IMR-90 (cell line): ENCODE results near the gene MTUS2. TPM values are rescaled to one million over a fixed set of nuclear protein-coding genes. Genes with fewer than 3 reads are reported as not detected.

Source experiments
- ATAC-seq: fragments of 200-7000 bp; cut with Tn5 transposase; 2 replicates; pipeline ENCODE4 v1.9.1; 2020; ENCODE audit warnings: low read depth, mild to moderate bottlenecking, moderate library complexity
- BruUV-seq: library from RNA; stranded (reverse); fragments of 400-500 nt; replicated peaks from 2 replicates; lab custom pipeline; 2021; lab: Mats Ljungman, UMichigan
- CTCF ChIA-PET: fragments of 300-600 bp; formaldehyde crosslinking; extraction: SDS; loops from one replicate; lab custom pipeline; 2021; ENCODE audit warnings: antibody characterized with exemption; lab: Yijun Ruan, JAX
- POLR2A ChIA-PET: fragments of 300-600 bp; sonication (Branson Sonifier 250); formaldehyde crosslinking; loops from one replicate; lab custom pipeline; 2022; ENCODE audit warnings: antibody characterized with exemption; ENCODE audit not compliant: unreplicated experiment; lab: Charles Lee
- DNase-seq: peaks from one replicate; pipeline ENCODE4 v3.0.0; 2013
- H2AFZ ChIP-seq: replicated peaks from 2 replicates; pipeline ENCODE3; 2013; ENCODE audit warnings: low read length, mild to moderate bottlenecking; ENCODE audit not compliant: poor library complexity
- H2AK5ac ChIP-seq: 2 replicates; pipeline ENCODE4 v1.6.1; 2013; ENCODE audit warnings: low read depth, low read length, inconsistent platforms
- H2AK9ac ChIP-seq: replicated peaks from 2 replicates; pipeline ENCODE3; 2013; ENCODE audit warnings: mild to moderate bottlenecking, low read depth, low read length, moderate library complexity; ENCODE audit not compliant: poor library complexity
- H2BK120ac ChIP-seq: 2 replicates; pipeline ENCODE4 v1.6.1; 2013; ENCODE audit warnings: low read depth, low read length, inconsistent platforms
- H2BK15ac ChIP-seq: 3 replicates; pipeline ENCODE4 v1.6.1; 2013; ENCODE audit warnings: low read depth, low read length, inconsistent platforms
- H2BK20ac ChIP-seq: 2 replicates; pipeline ENCODE4 v1.6.1; 2013; ENCODE audit warnings: low read depth, mild to moderate bottlenecking, inconsistent platforms, low read length, moderate library complexity
- H2BK5ac ChIP-seq: 2 replicates; pipeline ENCODE4 v1.6.1; 2013; ENCODE audit warnings: mild to moderate bottlenecking, low read depth, low read length, inconsistent platforms; ENCODE audit not compliant: poor library complexity, severe bottlenecking
- H3K14ac ChIP-seq: replicated peaks from 2 replicates; pipeline ENCODE4 v1.6.1; 2013; ENCODE audit warnings: low read depth, low read length, inconsistent platforms
- H3K18ac ChIP-seq: 2 replicates; pipeline ENCODE4 v1.6.1; 2013; ENCODE audit warnings: low read depth, low read length, control low read depth
- H3K23ac ChIP-seq: 2 replicates; pipeline ENCODE4 v1.6.1; 2013; ENCODE audit warnings: low read depth, low read length, inconsistent platforms
- H3K27ac ChIP-seq: 2 replicates; pipeline ENCODE4 v1.5.1; 2013; ENCODE audit warnings: mild to moderate bottlenecking, control low read depth, low read length; ENCODE audit not compliant: insufficient read depth
- H3K27me3 ChIP-seq: 2 replicates; pipeline ENCODE4 v1.6.1; 2013; ENCODE audit warnings: low read length; ENCODE audit not compliant: control insufficient read depth, insufficient read depth
- H3K36me3 ChIP-seq: 2 replicates; pipeline ENCODE4 v1.6.1; 2013; ENCODE audit warnings: low read length, mixed read lengths; ENCODE audit not compliant: control insufficient read depth, insufficient read depth
- H3K4ac ChIP-seq: 2 replicates; pipeline ENCODE4 v1.6.1; 2013; ENCODE audit warnings: low read depth, low read length, inconsistent platforms
- H3K4me1 ChIP-seq: 2 replicates; pipeline ENCODE4 v1.6.1; 2013; ENCODE audit warnings: low read length, mixed read lengths; ENCODE audit not compliant: control insufficient read depth, insufficient read depth
- H3K4me2 ChIP-seq: 2 replicates; pipeline ENCODE4 v1.6.1; 2013; ENCODE audit warnings: low read depth, mild to moderate bottlenecking, control low read depth, low read length, moderate library complexity
- H3K4me3 ChIP-seq: 2 replicates; pipeline ENCODE4 v1.5.1; 2013; ENCODE audit warnings: low read depth, mild to moderate bottlenecking, control low read depth, low read length, moderate library complexity; ENCODE audit not compliant: insufficient read depth
- H3K56ac ChIP-seq: 2 replicates; pipeline ENCODE4 v1.6.1; 2013; ENCODE audit warnings: low read length, inconsistent platforms; ENCODE audit not compliant: insufficient read depth; ENCODE audit errors: extremely low read depth
- H3K79me1 ChIP-seq, 2 experiments: 2 replicates each; pipeline ENCODE4 v1.6.1; 2013; ENCODE audit warnings: low read length in 2 of 2, inconsistent platforms in 1 of 2, low read depth in 1 of 2
- H3K9ac ChIP-seq: 2 replicates; pipeline ENCODE4 v1.6.1; 2013; ENCODE audit warnings: low read depth, low read length, control low read depth
- H3K9me1 ChIP-seq: 2 replicates; pipeline ENCODE4 v1.6.1; 2013; ENCODE audit warnings: low read length, inconsistent platforms; ENCODE audit not compliant: insufficient read depth
- H3K9me3 ChIP-seq: 2 replicates; pipeline ENCODE4 v1.6.1; 2013; ENCODE audit warnings: low read length; ENCODE audit not compliant: control insufficient read depth, insufficient read depth
- H4K20me1 ChIP-seq: 2 replicates; pipeline ENCODE4 v1.6.1; 2013; ENCODE audit warnings: low read length, inconsistent platforms; ENCODE audit not compliant: insufficient read depth
- H4K5ac ChIP-seq: 2 replicates; pipeline ENCODE4 v1.6.1; 2013; ENCODE audit warnings: mild to moderate bottlenecking, low read depth, low read length, control low read depth
- H4K8ac ChIP-seq, 2 experiments: 2 replicates each; pipeline ENCODE4 v1.6.1; 2013; ENCODE audit warnings: low read depth in 2 of 2, low read length in 2 of 2, control low read depth in 1 of 2, inconsistent platforms in 1 of 2
- H4K91ac ChIP-seq: 2 replicates; pipeline ENCODE4 v1.6.1; 2013; ENCODE audit warnings: low read depth, low read length, inconsistent platforms; ENCODE audit not compliant: insufficient read depth
- BHLHE40 ChIP-seq: fragments of 150-350 bp; IDR thresholded peaks from 2 replicates; pipeline ENCODE4 v1.6.1; 2016; ENCODE audit warnings: mild to moderate bottlenecking, low read depth, low read length
- CEBPB ChIP-seq: IDR thresholded peaks from 2 replicates; pipeline ENCODE4 v1.6.1; 2012; ENCODE audit warnings: low read depth, low read length, improper control_type of control experiment
- CHD1 ChIP-seq: IDR thresholded peaks from 2 replicates; pipeline ENCODE4 v1.6.1; 2012; ENCODE audit warnings: low read depth, low read length, improper control_type of control experiment
- CTCF ChIP-seq: conservative IDR thresholded peaks from 2 replicates; pipeline ENCODE4 v1.5.1; 2012; ENCODE audit warnings: mild to moderate bottlenecking, low read depth, low read length, improper control_type of control experiment
- ELK1 ChIP-seq: fragments of 150-350 bp; IDR thresholded peaks from 2 replicates; pipeline ENCODE4 v1.6.1; 2016; ENCODE audit warnings: low read depth, mild to moderate bottlenecking, low read length, moderate library complexity, borderline replicate concordance
- FOS ChIP-seq: fragments of 150-350 bp; IDR thresholded peaks from 2 replicates; pipeline ENCODE4 v1.6.1; 2016; ENCODE audit warnings: low read depth, low read length
- MAFK ChIP-seq: IDR thresholded peaks from 2 replicates; pipeline ENCODE4 v1.6.1; 2012; ENCODE audit warnings: low read depth, low read length, improper control_type of control experiment
- MAZ ChIP-seq: IDR thresholded peaks from 2 replicates; pipeline ENCODE4 v1.6.1; 2012; ENCODE audit warnings: low read depth, mild to moderate bottlenecking, low read length, improper control_type of control experiment, moderate library complexity, borderline replicate concordance
- MXI1 ChIP-seq: IDR thresholded peaks from 2 replicates; pipeline ENCODE4 v1.6.1; 2012; ENCODE audit warnings: low read depth, mild to moderate bottlenecking, low read length, moderate library complexity, borderline replicate concordance
- NFE2L2 ChIP-seq: fragments of 150-350 bp; IDR thresholded peaks from 2 replicates; pipeline ENCODE4 v1.6.1; 2016; ENCODE audit warnings: low read depth, mild to moderate bottlenecking, low read length
- POLR2A ChIP-seq: IDR thresholded peaks from 2 replicates; pipeline ENCODE4 v1.6.1; 2012; ENCODE audit warnings: mild to moderate bottlenecking, low read depth, low read length
- RAD21 ChIP-seq: IDR thresholded peaks from 2 replicates; pipeline ENCODE4 v1.6.1; 2012; ENCODE audit warnings: low read length, improper control_type of control experiment
- RCOR1 ChIP-seq: IDR thresholded peaks from 2 replicates; pipeline ENCODE4 v1.6.1; 2012; ENCODE audit warnings: mild to moderate bottlenecking, low read length, improper control_type of control experiment; ENCODE audit not compliant: insufficient replicate concordance
- SMC3 ChIP-seq: fragments of 150-350 bp; IDR thresholded peaks from 2 replicates; pipeline ENCODE4 v1.6.1; 2016; ENCODE audit warnings: low read depth, mild to moderate bottlenecking, antibody characterized with exemption, low read length, moderate library complexity
- USF2 ChIP-seq: fragments of 150-350 bp; IDR thresholded peaks from 2 replicates; pipeline ENCODE4 v1.6.1; 2017; ENCODE audit warnings: mild to moderate bottlenecking, antibody characterized with exemption, low read length, low read depth
- WGBS, 2 experiments: methylation state at CpG; one replicate each; pipeline versions ENCODE4 v1.1.5 to v1.1.7; 2013; ENCODE audit warnings: missing lambda C conversion rate in 2 of 2; ENCODE audit not compliant: insufficient read length in 1 of 2; ENCODE audit errors: extremely low coverage in 2 of 2; 5-methylcytosine and 5-hydroxymethylcytosine counted together
- dilution Hi-C: fragments of 300-500 bp; cut with HindIII; formaldehyde crosslinking; loops from one replicate; pipeline ENCODE4 v1.14.3; 2018; ENCODE audit warnings: low sequenced_read_pairs; ENCODE audit not compliant: unreplicated experiment
- in situ Hi-C: fragments of 300-500 bp; cut with MboI; formaldehyde crosslinking; loops from 3 replicates; pipeline ENCODE4 v1.14.3; 2019; ENCODE audit warnings: low sequenced_read_pairs, inconsistent platforms, mixed read lengths
- intact Hi-C: fragments of 100-400 bp; cut with micrococcal nuclease; formaldehyde crosslinking; loops from 2 replicates; pipeline ENCODE4 v1.10.0; 2022
- polyA plus RNA-seq, 3 experiments: library from polyadenylated mRNA; depleted of rRNA; stranded (reverse); fragments of >200 nt; gene quantifications; 2 replicates each; pipeline ENCODE4 v1.2.3, GENCODE V29; 2012; ENCODE audit warnings: low replicate concordance in 1 of 3
- total RNA-seq: library from RNA; depleted of rRNA; stranded (reverse); fragments of >200 nt; gene quantifications from 2 replicates; pipeline ENCODE4 v1.2.3, GENCODE V29; 2012

Gene MTUS2
- total and polyA plus RNA-seq, 2 of the 4 experiments (the other 2 are of a cell fraction): under 0.01 to 0.02 TPM

GRCh38 chr13:28885181-28885580 lies 65.0 kb downstream of the MTUS2 start:
- no TSS peak for BruUV-seq
- no peak for DNase-seq
- intact Hi-C loops: no loop called here

More at GRCh38 chr13:28885181-28885580, 65.0 kb downstream of the MTUS2 start:
- no peak overlapping the region for H3K27ac ChIP-seq
- no peak overlapping the region for H3K18ac ChIP-seq
- H3K36me3 ChIP-seq: no peaks in the 10 kb centered on the region
- no peak overlapping the region for H4K8ac ChIP-seq
- no peak overlapping the region for H2BK120ac ChIP-seq
- in situ Hi-C loops (no loop called here), dilution Hi-C loops (no loop called here)
- ChIA-PET POLR2A (no interaction called here), CTCF (no interaction called here)
- no peak overlapping the region for H2BK20ac ChIP-seq
- no peak overlapping the region for H3K4me2 ChIP-seq
- WGBS, 2 experiments: no CpG with 5 or more reads among the region's 4 CpGs
- H3K4me3 ChIP-seq: no peak overlapping the region
- H4K20me1 ChIP-seq: no peaks in the 10 kb centered on the region
- no peaks in the 10 kb centered on the region for H3K9me1 ChIP-seq
- no peak overlapping the region for H3K23ac ChIP-seq
- H3K79me1 ChIP-seq: no peaks in the 10 kb centered on the region
- H2AK5ac ChIP-seq: no peak overlapping the region
- H3K56ac ChIP-seq: no peak overlapping the region
- H2BK5ac ChIP-seq: no peak overlapping the region
- no peak overlapping the region for H2BK15ac ChIP-seq
- no peak overlapping the region for H4K5ac ChIP-seq
- no peak for ATAC-seq
- H3K27me3 ChIP-seq: no peaks in the 10 kb centered on the region
- H3K14ac ChIP-seq: no peak overlapping the region
- no peak overlapping the region for H2AFZ ChIP-seq
- no peak overlapping the region for H2AK9ac ChIP-seq
- no peak for TF ChIP-seq RCOR1
- no peak for TF ChIP-seq POLR2A
- TF ChIP-seq USF2: no peak
- TF ChIP-seq NFE2L2: no peak
- TF ChIP-seq BHLHE40: no peak
- TF ChIP-seq MXI1: no peak
- TF ChIP-seq RAD21: no peak
- TF ChIP-seq CHD1: no peak
- no peak for TF ChIP-seq CEBPB
- TF ChIP-seq ELK1: no peak
- TF ChIP-seq CTCF: no peak
- no peak for TF ChIP-seq MAZ
- no peak for TF ChIP-seq FOS
- TF ChIP-seq MAFK: no peak
- TF ChIP-seq SMC3: no peak
- peaks cover 6% of the 10 kb centered on the region; the same call in 1 of the 2 replicates for H3K9me3 ChIP-seq
- no peak overlapping the region for H4K91ac ChIP-seq
- no peak overlapping the region for H3K4ac ChIP-seq
- H3K9ac ChIP-seq: no peak overlapping the region
- no peaks in the 10 kb centered on the region for H3K4me1 ChIP-seq
